SK-N-SH (cell line): ENCODE measurements around the gene CACNA2D3. TPM values are rescaled to one million over a fixed set of nuclear protein-coding genes. Genes with fewer than 3 reads are reported as not detected.

Source experiments
- CTCF ChIA-PET: fragments of 300-600, 350-600 bp; formaldehyde crosslinking; extraction: SDS; loops from one replicate; lab custom pipeline; 2021; lab: Yijun Ruan, JAX
- POLR2A ChIA-PET: fragments of 350-600 bp; sonication (Branson Sonifier 250); formaldehyde crosslinking; extraction: SDS; loops from one replicate; lab custom pipeline; 2020; ENCODE audit warnings: antibody characterized with exemption, inconsistent platforms; lab: Yijun Ruan, JAX
- DNase-seq: peaks from one replicate; pipeline ENCODE4 v3.0.0; 2012
- H2AFZ ChIP-seq: fragments of 200-600 bp; sonication (generic); 2 replicates; pipeline ENCODE4 v1.8.1; 2016; ENCODE audit warnings: antibody characterized with exemption, mild to moderate bottlenecking, low read depth
- H3F3A ChIP-seq: fragments of 200-600 bp; sonication (generic); replicated peaks from 2 replicates; pipeline ENCODE3; 2016; ENCODE audit warnings: antibody characterized with exemption, mild to moderate bottlenecking; ENCODE audit not compliant: insufficient read depth
- H3K27ac ChIP-seq, 2 experiments: fragments of 200-500 bp in 1 of 2; fragments of 200-600 bp in 1 of 2; sonication (Bioruptor generic) in 1 of 2; sonication (generic), shearing (Covaris generic) in 1 of 2; 2 replicates each; pipeline versions ENCODE4 v1.5.1 to v1.6.1; 2014 to 2016; ENCODE audit warnings: low read depth in 2 of 2, inconsistent platforms in 1 of 2, low read length in 1 of 2, mild to moderate bottlenecking in 1 of 2, mixed read lengths in 1 of 2
- H3K27me3 ChIP-seq: fragments of 200-600 bp; sonication (generic), shearing (Covaris generic); 2 replicates; pipeline ENCODE4 v1.6.1; 2016; ENCODE audit warnings: mixed run types; ENCODE audit not compliant: insufficient read depth
- H3K36me3 ChIP-seq, 2 experiments: fragments of 200-500 bp in 1 of 2; fragments of 200-600 bp in 1 of 2; sonication (Bioruptor generic) in 1 of 2; sonication (generic) in 1 of 2; replicated peaks in 1 of 2; 2 replicates each; pipeline versions ENCODE3 to v1.5.1; 2014 to 2016; ENCODE audit warnings: low read length in 1 of 2, mild to moderate bottlenecking in 1 of 2; ENCODE audit not compliant: insufficient read depth in 2 of 2, control insufficient read depth in 1 of 2
- H3K4me1 ChIP-seq, 2 experiments: fragments of 200-500 bp in 1 of 2; fragments of 200-600 bp in 1 of 2; sonication (Bioruptor generic) in 1 of 2; sonication (generic), shearing (Covaris generic) in 1 of 2; 2 replicates each; pipeline versions ENCODE4 v1.5.1 to v1.6.1; 2014 to 2016; ENCODE audit warnings: low read depth in 1 of 2, low read length in 1 of 2, mixed run types in 1 of 2; ENCODE audit not compliant: insufficient read depth in 2 of 2, control insufficient read depth in 1 of 2
- H3K4me2 ChIP-seq: fragments of 200-600 bp; sonication (generic), shearing (Covaris generic); 2 replicates; pipeline ENCODE4 v1.6.1; 2017; ENCODE audit warnings: mixed run types
- H3K4me3 ChIP-seq, 2 experiments: fragments of 200-500 bp in 1 of 2; fragments of 200-600 bp in 1 of 2; sonication (Bioruptor generic) in 1 of 2; sonication (generic), shearing (Covaris generic) in 1 of 2; 2 replicates each; pipeline versions ENCODE4 v1.5.1 to v1.8.1; 2014 to 2016; ENCODE audit warnings: low read depth in 2 of 2, inconsistent platforms in 1 of 2, low read length in 1 of 2, mild to moderate bottlenecking in 1 of 2, mixed read lengths in 1 of 2, moderate library complexity in 1 of 2
- H3K79me2 ChIP-seq: fragments of 200-600 bp; sonication (generic); 2 replicates; pipeline ENCODE4 v1.8.1; 2017; ENCODE audit warnings: mild to moderate bottlenecking; ENCODE audit not compliant: insufficient read depth
- H3K9ac ChIP-seq: fragments of 200-600 bp; sonication (generic); 2 replicates; pipeline ENCODE4 v1.6.1; 2017; ENCODE audit warnings: mixed run types
- H3K9me2 ChIP-seq: fragments of 200-600 bp; sonication (generic); 2 replicates; pipeline ENCODE4 v1.6.1; 2017; ENCODE audit warnings: mixed run types
- H3K9me3 ChIP-seq: fragments of 200-600 bp; sonication (generic); 2 replicates; pipeline ENCODE4 v1.6.1; 2017; ENCODE audit warnings: mixed run types, mild to moderate bottlenecking, moderate library complexity
- H4K20me1 ChIP-seq: fragments of 200-600 bp; sonication (generic); 2 replicates; pipeline ENCODE4 v1.6.1; 2017; ENCODE audit warnings: mild to moderate bottlenecking, mixed run types; ENCODE audit not compliant: insufficient read depth
- CTCF ChIP-seq: fragments of 200-600 bp; sonication (generic); IDR thresholded peaks from 2 replicates; pipeline ENCODE4 v1.6.1; 2017; ENCODE audit warnings: antibody characterized with exemption, mild to moderate bottlenecking, moderate library complexity
- FOXM1 ChIP-seq: IDR thresholded peaks from 2 replicates; pipeline ENCODE4 v1.4.0; 2012; ENCODE audit warnings: low read depth, mild to moderate bottlenecking
- GABPA ChIP-seq: IDR thresholded peaks from 2 replicates; pipeline ENCODE4 v1.4.0; 2012; ENCODE audit warnings: low read depth, mild to moderate bottlenecking
- MXI1 ChIP-seq: IDR thresholded peaks from 2 replicates; pipeline ENCODE4 v1.6.1; 2012; ENCODE audit warnings: mild to moderate bottlenecking, low read depth, low read length, improper control_type of control experiment
- NRF1 ChIP-seq: IDR thresholded peaks from 2 replicates; pipeline ENCODE4 v1.6.1; 2012; ENCODE audit warnings: low read depth, mild to moderate bottlenecking, low read length
- RAD21 ChIP-seq: IDR thresholded peaks from 2 replicates; pipeline ENCODE4 v1.6.1; 2012; ENCODE audit warnings: mild to moderate bottlenecking, low read length
- RXRA ChIP-seq: IDR thresholded peaks from 2 replicates; pipeline ENCODE4 v1.4.0; 2012; ENCODE audit warnings: low read depth, mild to moderate bottlenecking, borderline replicate concordance
- SIN3A ChIP-seq: IDR thresholded peaks from 2 replicates; pipeline ENCODE4 v1.6.1; 2012; ENCODE audit warnings: low read depth, mild to moderate bottlenecking, low read length, moderate library complexity, borderline replicate concordance
- SMC3 ChIP-seq: IDR thresholded peaks from 2 replicates; pipeline ENCODE4 v1.6.1; 2012; ENCODE audit warnings: low read depth, low read length, improper control_type of control experiment
- USF2 ChIP-seq: fragments of 150-350 bp; IDR thresholded peaks from 2 replicates; pipeline ENCODE4 v1.6.1; 2017; ENCODE audit warnings: antibody characterized with exemption, low read length, low read depth, borderline replicate concordance
- YY1 ChIP-seq: IDR thresholded peaks from 2 replicates; pipeline ENCODE4 v1.4.0; 2012; ENCODE audit warnings: low read depth, mild to moderate bottlenecking
- WGBS: methylation state at CpG from one replicate; pipeline ENCODE4 v1.1.6; 2017; ENCODE audit warnings: low lambda C conversion rate; 5-methylcytosine and 5-hydroxymethylcytosine counted together
- polyA plus RNA-seq, 3 experiments: library from polyadenylated mRNA; depleted of rRNA; stranded (reverse); fragments of >200 nt; gene quantifications; 2 replicates each; pipeline ENCODE4 v1.2.3, GENCODE V29; 2012
- TF ChIP-seq, protein P1 (sequence below): IDR thresholded peaks from 2 replicates; pipeline ENCODE4 v1.4.0; 2012; ENCODE audit warnings: low read depth, borderline replicate concordance
- TF ChIP-seq, protein P2 (sequence below): IDR thresholded peaks from 2 replicates; pipeline ENCODE4 v1.6.1; 2012; ENCODE audit warnings: mild to moderate bottlenecking, low read depth, low read length, moderate library complexity

CACNA2D3 gene
- polyA plus RNA-seq, 1 of the 3 experiments (the other 2 are of a cell fraction): 0.15 TPM

DNA sequence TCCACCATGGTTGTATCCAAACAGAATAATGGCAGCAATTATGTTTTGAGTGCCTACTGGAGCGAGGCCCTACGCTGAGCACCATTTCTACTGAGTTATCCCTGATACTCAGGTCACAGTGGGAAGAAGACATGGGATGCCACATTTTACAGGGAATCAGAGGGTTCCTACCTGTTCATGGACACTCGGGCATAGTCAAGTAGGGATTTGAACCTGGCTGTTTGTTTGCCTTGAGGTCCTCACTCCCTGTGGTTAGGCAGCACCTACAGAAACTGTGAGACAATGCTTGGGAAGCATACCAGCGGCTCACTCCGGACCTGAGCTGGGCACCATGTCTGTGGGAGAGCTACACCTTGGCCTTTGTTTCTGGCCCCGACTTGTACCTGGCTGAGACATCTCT, 415.2 kb downstream of the CACNA2D3 start:
- CTCF ChIA-PET: interaction anchor here (0.7 to 2.4 kb wide), 7 partner anchors 10 to 316 kb away, joined by 3 to 9 read pairs (median 3); no protein-coding TSS in a partner anchor
- no peak overlapping the region for H2AFZ ChIP-seq
- POLR2A ChIA-PET: no interaction called here
- H3K4me3 ChIP-seq: no peak overlapping the region
- H3K9me3 ChIP-seq: no peaks in the 10 kb centered on the region
- no peak overlapping the region for H3K4me2 ChIP-seq
- H4K20me1 ChIP-seq: no peaks in the 10 kb centered on the region
- no peaks in the 10 kb centered on the region for H3K79me2 ChIP-seq
- no peak overlapping the region for H3K27ac ChIP-seq
- no peak for TF ChIP-seq NRF1
- no peak for TF ChIP-seq SMC3
- H3K9ac ChIP-seq: no peak overlapping the region
- H3K9me2 ChIP-seq: no peaks in the 10 kb centered on the region
- no peaks in the 10 kb centered on the region for H3F3A ChIP-seq
- 48% methylated on average over 4 of the region's 6 CpGs for WGBS
- H3K27me3 ChIP-seq: no peaks in the 10 kb centered on the region
- no peaks in the 10 kb centered on the region for H3K36me3 ChIP-seq
- H3K4me1 ChIP-seq: no peaks in the 10 kb centered on the region
- DNase-seq: no peak

GRCh38 chr3:54538346-54538745, 416.0 kb downstream of the CACNA2D3 start:
- 13% methylated on average over 5 of the region's 5 CpGs for WGBS
- Histone ChIP-seq H3K79me2 (no peaks in the 10 kb centered on the region), H3K4me2 (no peak overlapping the region), H4K20me1 (no peaks in the 10 kb centered on the region), H3K9me3 (no peaks in the 10 kb centered on the region), H2AFZ (no peak overlapping the region), H3K27ac (no peak overlapping the region), H3K4me3 (no peak overlapping the region), H3K9ac (no peak overlapping the region), H3K4me1 (no peaks in the 10 kb centered on the region), H3K9me2 (no peaks in the 10 kb centered on the region), H3K27me3 (no peaks in the 10 kb centered on the region), H3K36me3 (no peaks in the 10 kb centered on the region), H3F3A (no peaks in the 10 kb centered on the region)
- DNase-seq: peak; percentile 38
- TF ChIP-seq MXI1: no peak
- TF ChIP-seq SMC3: peak; percentile 39; the same call in 1 of the 2 replicates
- no peak for TF ChIP-seq NRF1
- TF ChIP-seq RAD21: peak; percentile 54
- ChIA-PET CTCF (interaction anchor here (0.7 to 2.4 kb wide), 12 partner anchors 9 to 596 kb away, joined by 3 to 9 read pairs (median 3); no protein-coding TSS in a partner anchor), POLR2A (no interaction called here)

DNA sequence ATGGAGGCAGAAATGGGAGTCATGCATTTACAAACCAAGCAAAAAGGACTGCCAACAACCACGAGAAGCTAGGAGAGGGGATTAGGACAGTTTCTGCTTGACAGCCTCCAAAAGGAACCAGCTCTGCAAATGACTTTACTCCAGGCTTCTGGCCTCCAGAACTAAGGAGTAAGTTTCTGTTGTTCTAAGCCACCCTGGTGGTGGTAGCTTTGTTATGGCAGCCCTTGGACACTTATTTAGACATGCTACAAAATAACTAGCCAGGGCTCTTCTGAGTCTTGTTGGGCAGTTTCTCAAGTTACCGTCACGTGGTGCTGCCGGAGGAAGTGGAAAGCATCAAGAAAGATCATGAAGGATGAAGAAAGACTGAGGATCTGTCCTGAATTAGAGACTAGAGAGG, 419.0 kb downstream of the CACNA2D3 start:
- no peak overlapping the region for H3K4me3 ChIP-seq
- 65% methylated on average over 4 of the region's 4 CpGs for WGBS
- H3K4me1 ChIP-seq: no peaks in the 10 kb centered on the region
- H2AFZ ChIP-seq: no peak overlapping the region
- H3K79me2 ChIP-seq: no peaks in the 10 kb centered on the region
- no peak overlapping the region for H3K9ac ChIP-seq
- H3K27ac ChIP-seq: no peak overlapping the region
- CTCF ChIA-PET: no interaction called here
- POLR2A ChIA-PET: no interaction called here
- no peak for DNase-seq
- H3K4me2 ChIP-seq: no peak overlapping the region
- no peaks in the 10 kb centered on the region for H3F3A ChIP-seq
- no peaks in the 10 kb centered on the region for H3K9me3 ChIP-seq
- H3K9me2 ChIP-seq: no peaks in the 10 kb centered on the region
- H4K20me1 ChIP-seq: no peaks in the 10 kb centered on the region
- H3K36me3 ChIP-seq: no peaks in the 10 kb centered on the region
- no peaks in the 10 kb centered on the region for H3K27me3 ChIP-seq
- no peak for TF ChIP-seq NRF1
- no peak for TF ChIP-seq YY1
- no peak for TF ChIP-seq RXRA
- TF ChIP-seq GABPA: no peak
- no peak for TF ChIP-seq CTCF
- TF ChIP-seq, protein P1, sequence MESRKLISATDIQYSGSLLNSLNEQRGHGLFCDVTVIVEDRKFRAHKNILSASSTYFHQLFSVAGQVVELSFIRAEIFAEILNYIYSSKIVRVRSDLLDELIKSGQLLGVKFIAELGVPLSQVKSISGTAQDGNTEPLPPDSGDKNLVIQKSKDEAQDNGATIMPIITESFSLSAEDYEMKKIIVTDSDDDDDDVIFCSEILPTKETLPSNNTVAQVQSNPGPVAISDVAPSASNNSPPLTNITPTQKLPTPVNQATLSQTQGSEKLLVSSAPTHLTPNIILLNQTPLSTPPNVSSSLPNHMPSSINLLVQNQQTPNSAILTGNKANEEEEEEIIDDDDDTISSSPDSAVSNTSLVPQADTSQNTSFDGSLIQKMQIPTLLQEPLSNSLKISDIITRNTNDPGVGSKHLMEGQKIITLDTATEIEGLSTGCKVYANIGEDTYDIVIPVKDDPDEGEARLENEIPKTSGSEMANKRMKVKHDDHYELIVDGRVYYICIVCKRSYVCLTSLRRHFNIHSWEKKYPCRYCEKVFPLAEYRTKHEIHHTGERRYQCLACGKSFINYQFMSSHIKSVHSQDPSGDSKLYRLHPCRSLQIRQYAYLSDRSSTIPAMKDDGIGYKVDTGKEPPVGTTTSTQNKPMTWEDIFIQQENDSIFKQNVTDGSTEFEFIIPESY: no peak
- TF ChIP-seq USF2: no peak
- TF ChIP-seq, protein P2, sequence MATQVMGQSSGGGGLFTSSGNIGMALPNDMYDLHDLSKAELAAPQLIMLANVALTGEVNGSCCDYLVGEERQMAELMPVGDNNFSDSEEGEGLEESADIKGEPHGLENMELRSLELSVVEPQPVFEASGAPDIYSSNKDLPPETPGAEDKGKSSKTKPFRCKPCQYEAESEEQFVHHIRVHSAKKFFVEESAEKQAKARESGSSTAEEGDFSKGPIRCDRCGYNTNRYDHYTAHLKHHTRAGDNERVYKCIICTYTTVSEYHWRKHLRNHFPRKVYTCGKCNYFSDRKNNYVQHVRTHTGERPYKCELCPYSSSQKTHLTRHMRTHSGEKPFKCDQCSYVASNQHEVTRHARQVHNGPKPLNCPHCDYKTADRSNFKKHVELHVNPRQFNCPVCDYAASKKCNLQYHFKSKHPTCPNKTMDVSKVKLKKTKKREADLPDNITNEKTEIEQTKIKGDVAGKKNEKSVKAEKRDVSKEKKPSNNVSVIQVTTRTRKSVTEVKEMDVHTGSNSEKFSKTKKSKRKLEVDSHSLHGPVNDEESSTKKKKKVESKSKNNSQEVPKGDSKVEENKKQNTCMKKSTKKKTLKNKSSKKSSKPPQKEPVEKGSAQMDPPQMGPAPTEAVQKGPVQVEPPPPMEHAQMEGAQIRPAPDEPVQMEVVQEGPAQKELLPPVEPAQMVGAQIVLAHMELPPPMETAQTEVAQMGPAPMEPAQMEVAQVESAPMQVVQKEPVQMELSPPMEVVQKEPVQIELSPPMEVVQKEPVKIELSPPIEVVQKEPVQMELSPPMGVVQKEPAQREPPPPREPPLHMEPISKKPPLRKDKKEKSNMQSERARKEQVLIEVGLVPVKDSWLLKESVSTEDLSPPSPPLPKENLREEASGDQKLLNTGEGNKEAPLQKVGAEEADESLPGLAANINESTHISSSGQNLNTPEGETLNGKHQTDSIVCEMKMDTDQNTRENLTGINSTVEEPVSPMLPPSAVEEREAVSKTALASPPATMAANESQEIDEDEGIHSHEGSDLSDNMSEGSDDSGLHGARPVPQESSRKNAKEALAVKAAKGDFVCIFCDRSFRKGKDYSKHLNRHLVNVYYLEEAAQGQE: no peak
- no peak for TF ChIP-seq FOXM1
- TF ChIP-seq RAD21: no peak
- no peak for TF ChIP-seq SIN3A
